HepG2 (cell line): ENCODE results near the gene OARD1. TPM values are rescaled to one million over a fixed set of nuclear protein-coding genes. Genes with fewer than 3 reads are reported as not detected.

ENCODE experiments used
- ATAC-seq: fragments of 200-7000 bp; cut with Tn5 transposase; 3 replicates; pipeline ENCODE4 v1.9.1; 2020; ENCODE audit warnings: mild to moderate bottlenecking, moderate library complexity
- BruUV-seq: library from RNA; stranded (reverse); fragments of 400-500 nt; replicated peaks from 2 replicates; lab custom pipeline; 2021; lab: Mats Ljungman, UMichigan
- CTCF ChIA-PET: fragments of 300-600 bp; formaldehyde crosslinking; extraction: SDS; loops from one replicate; lab custom pipeline; 2021; ENCODE audit warnings: low total read pairs, inconsistent platforms, low intra/inter-chr PET ratio; lab: Yijun Ruan, JAX
- POLR2A ChIA-PET: fragments of 350-600 bp; sonication (Branson Sonifier 250); formaldehyde crosslinking; loops from one replicate; lab custom pipeline; 2020; ENCODE audit warnings: antibody characterized with exemption, inconsistent platforms; lab: Yijun Ruan, JAX
- DNase-seq: peaks from one replicate; pipeline ENCODE4 v3.0.0-alpha.2; 2015; ENCODE audit warnings: low spot score
- FAIRE-seq: peaks from 3 replicates; lab custom pipeline; 2011; peaks lifted over from hg19 to GRCh38; lab: Jason Lieb, UNC
- H2AFZ ChIP-seq: one replicate; pipeline ENCODE4 v1.6.1; 2011; ENCODE audit warnings: low read length, inconsistent platforms
- H3K27ac ChIP-seq: fragments of 300-600 bp; 3 replicates; pipeline ENCODE4 v1.8.0; 2011; ENCODE audit warnings: mixed run types, mild to moderate bottlenecking, mixed read lengths, low read length, inconsistent platforms; ENCODE audit not compliant: insufficient read depth; ENCODE audit errors: extremely low read length
- H3K27me3 ChIP-seq, 2 experiments: fragments of 200-600 bp in 1 of 2; 2 replicates in 1 of 2; 3 replicates in 1 of 2; pipeline versions ENCODE4 v1.6.0 to v1.8.0; 2011; ENCODE audit warnings: low read length in 2 of 2, mild to moderate bottlenecking in 2 of 2, moderate library complexity in 2 of 2, inconsistent platforms in 1 of 2; ENCODE audit not compliant: insufficient read depth in 2 of 2, control insufficient read depth in 1 of 2
- H3K36me3 ChIP-seq, 2 experiments: fragments of 200-600 bp in 1 of 2; replicated peaks in 1 of 2; 2 replicates in 1 of 2; 3 replicates in 1 of 2; pipeline versions ENCODE4 v1.5.1 to v1.8.0; 2011; ENCODE audit warnings: low read length in 2 of 2, inconsistent platforms in 1 of 2; ENCODE audit not compliant: insufficient read depth in 2 of 2, control insufficient read depth in 1 of 2
- H3K4me1 ChIP-seq: 2 replicates; pipeline ENCODE4 v1.5.1; 2012; ENCODE audit warnings: low read length, inconsistent platforms; ENCODE audit not compliant: insufficient read depth
- H3K4me2 ChIP-seq: 2 replicates; pipeline ENCODE4 v1.6.0; 2011; ENCODE audit warnings: low read depth, low read length, inconsistent platforms
- H3K4me3 ChIP-seq, 3 experiments: fragments of 200-600 bp in 1 of 3; sonication (generic), shearing (Covaris generic) in 1 of 3; replicated peaks in 1 of 3; 2 replicates each; pipeline ENCODE4 v1.5.1; 2011 to 2016; ENCODE audit warnings: low read length in 3 of 3, inconsistent platforms in 2 of 3, low read depth in 2 of 3, mild to moderate bottlenecking in 2 of 3, control low read depth in 1 of 3, mixed read lengths in 1 of 3; ENCODE audit not compliant: insufficient read depth in 1 of 3
- H3K79me2 ChIP-seq: one replicate; pipeline ENCODE4 v1.6.1; 2011; ENCODE audit warnings: low read length, inconsistent platforms; ENCODE audit not compliant: insufficient read depth
- H3K9ac ChIP-seq: 2 replicates; pipeline ENCODE4 v1.6.0; 2011; ENCODE audit warnings: mild to moderate bottlenecking, low read depth, low read length, inconsistent platforms; ENCODE audit not compliant: insufficient read depth
- H3K9me3 ChIP-seq: 2 replicates; pipeline ENCODE4 v1.5.1; 2012; ENCODE audit warnings: mild to moderate bottlenecking, low read length
- H4K20me1 ChIP-seq: 2 replicates; pipeline ENCODE4 v1.6.0; 2011; ENCODE audit warnings: inconsistent platforms, mild to moderate bottlenecking, low read length, moderate library complexity; ENCODE audit not compliant: insufficient read depth
- CTCF ChIP-seq: sonication (generic); formaldehyde crosslinking; IDR thresholded peaks from 2 replicates; pipeline ENCODE4 v1.5.0; 2020; ENCODE audit warnings: mild to moderate bottlenecking, missing genetic modification reagents, moderate library complexity
- IRF9 ChIP-seq: sonication (generic); formaldehyde crosslinking; IDR thresholded peaks from 2 replicates; pipeline ENCODE4 v1.8.0; 2022; ENCODE audit warnings: missing genetic modification reagents, mild to moderate bottlenecking, borderline replicate concordance
- STAG1 ChIP-seq: sonication (generic); formaldehyde crosslinking; IDR thresholded peaks from 2 replicates; pipeline ENCODE4 v1.4.0; 2020; ENCODE audit warnings: missing genetic modification reagents
- ZBTB43 ChIP-seq: sonication (generic); formaldehyde crosslinking; conservative IDR thresholded peaks from 2 replicates; pipeline ENCODE4 v1.4.0; 2020; ENCODE audit warnings: missing genetic modification reagents
- ZNF230 ChIP-seq: sonication (generic); formaldehyde crosslinking; IDR thresholded peaks from 2 replicates; pipeline ENCODE4 v1.4.0; 2020; ENCODE audit warnings: mild to moderate bottlenecking, missing genetic modification reagents
- ZSCAN21 ChIP-seq: sonication (generic); formaldehyde crosslinking; IDR thresholded peaks from 2 replicates; pipeline ENCODE4 v1.8.0; 2022; ENCODE audit warnings: mild to moderate bottlenecking, missing genetic modification reagents, moderate library complexity, borderline replicate concordance
- ZSCAN5A ChIP-seq: sonication (generic); formaldehyde crosslinking; IDR thresholded peaks from 2 replicates; pipeline ENCODE4 v1.8.0; 2022; ENCODE audit warnings: mild to moderate bottlenecking, missing genetic modification reagents, borderline replicate concordance
- WGBS: methylation state at CpG from one replicate; pipeline ENCODE4 v1.1.6; 2017; ENCODE audit warnings: low lambda C conversion rate; 5-methylcytosine and 5-hydroxymethylcytosine counted together
- in situ Hi-C: cut with HindIII; loops from 2 replicates; pipeline ENCODE4 v1.10.0; 2017; ENCODE audit warnings: low pct_unique_long_range_greater_than_20kb; ENCODE audit not compliant: extremely low pct_ligation_motif_present
- intact Hi-C: fragments of 100-400 bp; cut with micrococcal nuclease; formaldehyde crosslinking; loops from one replicate; pipeline ENCODE4 v1.10.0; 2022; ENCODE audit not compliant: unreplicated experiment
- polyA plus RNA-seq, 8 experiments: library from polyadenylated mRNA; depleted of rRNA in 3 of 8; stranded (reverse) in 7 of 8; unstranded in 1 of 8; fragments of >200 nt; fragmentation: Illumina TruSeq in 4 of 8; extraction: Trizol in 4 of 8; gene quantifications; 2 replicates each; pipeline versions ENCODE4 v1.2.1 to v1.2.3, GENCODE V29; 2011 to 2016; ENCODE audit warnings: low read depth in 4 of 8, missing spikeins in 1 of 8, mixed read lengths in 1 of 8; ENCODE audit not compliant: insufficient read depth in 1 of 8
- total RNA-seq, 5 experiments: library from RNA; depleted of rRNA; stranded (reverse); fragments of >200 nt; fragmentation: Illumina TruSeq; extraction: Trizol; gene quantifications; 2 replicates each; pipeline ENCODE4 v1.2.3, GENCODE V29; 2016; ENCODE audit warnings: low read depth in 1 of 5

Gene OARD1
- total and polyA plus RNA-seq, 2 of the 13 experiments (the other 11 are each of a cell fraction or from before 2014, with no cell fraction given) = 18.4 to 49.0 TPM

GRCh38 chr6:41093729-41094128, 21.6 kb upstream of the OARD1 start:
- H3K4me1 ChIP-seq = no peaks in the 10 kb centered on the region
- no peaks in the 10 kb centered on the region; the same call in 1 of the 2 replicates for H4K20me1 ChIP-seq
- no peak overlapping the region for H3K4me2 ChIP-seq
- DNase-seq = no peak
- ATAC-seq = no peak
- WGBS = 88% methylated on average over 6 of the region's 6 CpGs
- no peaks in the 10 kb centered on the region for H3K27me3 ChIP-seq
- intact Hi-C loops (loop anchor here (5.0 kb wide), 1 partner anchor 224 kb away; no protein-coding TSS in a partner anchor), in situ Hi-C loops (loop anchor here (5.0 kb wide), 1 partner anchor 89 kb away; no protein-coding TSS in a partner anchor)
- H3K79me2 ChIP-seq = no peaks in the 10 kb centered on the region
- BruUV-seq = no TSS peak
- TF ChIP-seq ZSCAN5A (CRISPR knock-in tag) (no peak), ZSCAN21 (CRISPR knock-in tag) (no peak)
- no peaks in the 10 kb centered on the region for H3K9me3 ChIP-seq
- peaks cover 55 to 93% of the 10 kb centered on the region in 2 experiments for H3K36me3 ChIP-seq
- ChIA-PET CTCF (no interaction called here), POLR2A (no interaction called here)
- H3K4me3 ChIP-seq = no peak overlapping the region
- no peak overlapping the region for H3K27ac ChIP-seq
- H3K9ac ChIP-seq = no peak overlapping the region
- no peak overlapping the region for H2AFZ ChIP-seq
- no peak for FAIRE-seq

- TF ChIP-seq CTCF (CRISPR knock-in tag) (peak; percentile 46; the same call in 1 of the 2 replicates), ZBTB43 (CRISPR knock-in tag) (no peak), IRF9 (CRISPR knock-in tag) (no peak), STAG1 (peak; percentile 52), ZNF230 (CRISPR knock-in tag) (no peak)
- intact Hi-C loops = loop anchor here (1.0 to 5.0 kb wide), 2 partner anchors 90 to 225 kb away; no protein-coding TSS in a partner anchor
- Histone ChIP-seq H3K79me2 (no peaks in the 10 kb centered on the region), H3K4me3 (no peak overlapping the region), H3K4me1 (no peaks in the 10 kb centered on the region), H3K27me3 (no peaks in the 10 kb centered on the region), H2AFZ (no peak overlapping the region), H3K36me3 (peaks cover 51 to 86% of the 10 kb centered on the region in 2 experiments), H3K9ac (no peak overlapping the region), H3K9me3 (no peaks in the 10 kb centered on the region), H3K27ac (no peak overlapping the region), H3K4me2 (no peak overlapping the region), H4K20me1 (no peaks in the 10 kb centered on the region; the same call in 1 of the 2 replicates)
- peak; percentile 41 for DNase-seq
- CTCF ChIA-PET = interaction anchor here (1.3 to 2.2 kb wide), 2 partner anchors 89 to 226 kb away, joined by 4 to 19 read pairs; no protein-coding TSS in a partner anchor
- no TSS peak for BruUV-seq
- FAIRE-seq = peak; percentile 47
- POLR2A ChIA-PET = interaction anchor here (1.0 kb wide), 1 partner anchor 20 kb away, joined by 3 read pairs; the partner anchor contains the start of genes NFYA and OARD1
- in situ Hi-C loops = loop anchor here (5.0 kb wide), 1 partner anchor 90 kb away; no protein-coding TSS in a partner anchor
- peak; percentile 56; the same call in 2 of the 3 replicates for ATAC-seq
- 100% methylated on average over 4 of the region's 4 CpGs for WGBS
Measured at GRCh38 chr6:41092421-41093140, 20.4 kb upstream of the OARD1 start.
